H1 (cell line): Measurements from ENCODE around the gene SLIT3. TPM values are rescaled to one million over a fixed set of nuclear protein-coding genes. Genes with fewer than 3 reads are reported as not detected.

ENCODE experiments used
- CTCF ChIA-PET: fragments of 300-600 bp; sonication (Branson Sonifier 250); formaldehyde crosslinking; loops from one replicate; lab custom pipeline; 2021; ENCODE audit not compliant: partially characterized antibody; lab: Charles Lee
- POLR2A ChIA-PET: fragments of 300-600 bp; sonication (Branson Sonifier 250); formaldehyde crosslinking; loops from one replicate; lab custom pipeline; 2021; ENCODE audit warnings: inconsistent platforms; ENCODE audit not compliant: partially characterized antibody; lab: Charles Lee
- DNase-seq, 2 experiments: peaks; one replicate each; pipeline versions ENCODE4 v3.0.0 to v3.0.0-alpha.2; 2010 to 2022; ENCODE audit warnings: low spot score in 2 of 2, low read depth in 1 of 2, mixed read lengths in 1 of 2
- FAIRE-seq: peaks from 2 replicates; lab custom pipeline; 2011; peaks lifted over from hg19 to GRCh38; lab: Jason Lieb, UNC
- H2AFZ ChIP-seq: 2 replicates; pipeline ENCODE4 v1.8.1; 2012; ENCODE audit warnings: low read length, inconsistent platforms
- H2AK5ac ChIP-seq: 2 replicates; pipeline ENCODE4 v1.6.1; 2013; ENCODE audit warnings: low read depth, low read length
- H2BK120ac ChIP-seq: replicated peaks from 2 replicates; pipeline ENCODE3; 2013; ENCODE audit warnings: low read depth, low read length, inconsistent platforms
- H2BK12ac ChIP-seq: 2 replicates; pipeline ENCODE4 v1.6.1; 2013; ENCODE audit warnings: low read depth, low read length
- H2BK15ac ChIP-seq: 2 replicates; pipeline ENCODE4 v1.6.1; 2013; ENCODE audit warnings: low read length
- H2BK20ac ChIP-seq: 2 replicates; pipeline ENCODE4 v1.6.1; 2013; ENCODE audit warnings: low read length
- H2BK5ac ChIP-seq: 2 replicates; pipeline ENCODE4 v1.6.1; 2013; ENCODE audit warnings: low read depth, low read length
- H3K14ac ChIP-seq: 2 replicates; pipeline ENCODE4 v1.6.1; 2013; ENCODE audit warnings: inconsistent platforms; ENCODE audit not compliant: insufficient read length
- H3K18ac ChIP-seq: 2 replicates; pipeline ENCODE4 v1.6.1; 2013; ENCODE audit warnings: low read length; ENCODE audit errors: extremely low read depth
- H3K23ac ChIP-seq: 2 replicates; pipeline ENCODE4 v1.6.1; 2013; ENCODE audit warnings: inconsistent platforms; ENCODE audit not compliant: insufficient read length
- H3K23me2 ChIP-seq: 2 replicates; pipeline ENCODE4 v1.6.1; 2013; ENCODE audit warnings: low read depth, low read length
- H3K27ac ChIP-seq: 2 replicates; pipeline ENCODE4 v1.6.1; 2011; ENCODE audit warnings: low read depth, low read length, inconsistent platforms
- H3K27me3 ChIP-seq, 4 experiments: replicated peaks in 1 of 4; 1 replicate in 1 of 4; 2 replicates in 3 of 4; pipeline versions ENCODE4 v1.6.1 to v1.8.1; 2011 to 2013; ENCODE audit warnings: low read length in 3 of 4, mild to moderate bottlenecking in 3 of 4, inconsistent platforms in 2 of 4, mixed read lengths in 2 of 4, moderate library complexity in 1 of 4; ENCODE audit not compliant: control insufficient read depth in 3 of 4, insufficient read depth in 3 of 4; ENCODE audit errors: extremely low read depth in 1 of 4
- H3K36me3 ChIP-seq, 4 experiments: 2 replicates each; pipeline versions ENCODE4 v1.6.1 to v1.8.1; 2011 to 2013; ENCODE audit warnings: mild to moderate bottlenecking in 4 of 4, low read length in 3 of 4, moderate library complexity in 2 of 4, control low read depth in 1 of 4, inconsistent platforms in 1 of 4; ENCODE audit not compliant: insufficient read depth in 4 of 4, control insufficient read depth in 2 of 4
- H3K4ac ChIP-seq: replicated peaks from 2 replicates; pipeline ENCODE3; 2013; ENCODE audit warnings: low read length, low read depth, mixed read lengths, inconsistent platforms; ENCODE audit not compliant: insufficient read length
- H3K4me1 ChIP-seq, 4 experiments: replicated peaks in 1 of 4; 1 replicate in 1 of 4; 2 replicates in 3 of 4; pipeline versions ENCODE4 v1.6.1 to v1.8.1; 2011 to 2013; ENCODE audit warnings: low read length in 3 of 4, inconsistent platforms in 2 of 4, mixed read lengths in 1 of 4; ENCODE audit not compliant: insufficient read depth in 4 of 4, control insufficient read depth in 3 of 4
- H3K4me2 ChIP-seq, 2 experiments: 2 replicates each; pipeline versions ENCODE4 v1.6.1 to v1.8.1; 2011 to 2013; ENCODE audit warnings: low read depth in 2 of 2, low read length in 2 of 2, control low read depth in 1 of 2, inconsistent platforms in 1 of 2, mild to moderate bottlenecking in 1 of 2; ENCODE audit not compliant: insufficient read depth in 1 of 2
- H3K4me3 ChIP-seq, 4 experiments: fragments of 200-600, 300-600 bp in 1 of 4; sonication (generic), shearing (Covaris generic), sonication (Bioruptor Twin) in 1 of 4; 2 replicates each; pipeline versions ENCODE4 v1.5.1 to v1.8.1; 2011 to 2016; ENCODE audit warnings: low read length in 4 of 4, low read depth in 3 of 4, control low read depth in 2 of 4, inconsistent platforms in 2 of 4, mild to moderate bottlenecking in 2 of 4, mixed read lengths in 1 of 4, moderate library complexity in 1 of 4; ENCODE audit not compliant: insufficient read depth in 2 of 4; ENCODE audit errors: extremely low read depth in 1 of 4
- H3K56ac ChIP-seq: replicated peaks from 2 replicates; pipeline ENCODE3; 2013; ENCODE audit warnings: low read depth, mild to moderate bottlenecking, mixed read lengths, low read length, inconsistent platforms; ENCODE audit not compliant: insufficient read length
- H3K79me1 ChIP-seq: 2 replicates; pipeline ENCODE4 v1.6.1; 2013; ENCODE audit warnings: low read depth, low read length, control low read depth
- H3K79me2 ChIP-seq, 2 experiments: 2 replicates each; pipeline versions ENCODE4 v1.6.1 to v1.8.1; 2012 to 2013; ENCODE audit warnings: low read length in 2 of 2, mild to moderate bottlenecking in 2 of 2, inconsistent platforms in 1 of 2; ENCODE audit not compliant: insufficient read depth in 2 of 2, control insufficient read depth in 1 of 2
- H3K9ac ChIP-seq, 4 experiments: replicated peaks in 1 of 4; 1 replicate in 1 of 4; 2 replicates in 3 of 4; pipeline versions ENCODE4 v1.6.1 to v1.8.1; 2011 to 2013; ENCODE audit warnings: low read depth in 3 of 4, low read length in 3 of 4, control low read depth in 2 of 4, mild to moderate bottlenecking in 2 of 4, moderate library complexity in 2 of 4, inconsistent platforms in 1 of 4; ENCODE audit errors: extremely low read depth in 1 of 4
- H3K9me3 ChIP-seq, 2 experiments: 2 replicates each; pipeline versions ENCODE4 v1.6.1 to v1.8.1; 2012 to 2013; ENCODE audit warnings: mild to moderate bottlenecking in 2 of 2, moderate library complexity in 2 of 2, control low read depth in 1 of 2, inconsistent platforms in 1 of 2, low read depth in 1 of 2, low read length in 1 of 2, mixed read lengths in 1 of 2; ENCODE audit not compliant: insufficient read depth in 2 of 2
- H4K20me1 ChIP-seq, 2 experiments: replicated peaks in 1 of 2; 2 replicates each; pipeline versions ENCODE3 to v1.8.1; 2011 to 2013; ENCODE audit warnings: inconsistent platforms in 2 of 2, low read length in 2 of 2, mild to moderate bottlenecking in 1 of 2; ENCODE audit not compliant: insufficient read depth in 2 of 2, control insufficient read depth in 1 of 2
- H4K5ac ChIP-seq: 2 replicates; pipeline ENCODE4 v1.6.1; 2013; ENCODE audit warnings: low read length, low read depth, mixed read lengths, inconsistent platforms; ENCODE audit not compliant: insufficient read length
- H4K8ac ChIP-seq: 2 replicates; pipeline ENCODE4 v1.8.0; 2013; ENCODE audit warnings: mild to moderate bottlenecking, moderate library complexity, low read length, inconsistent platforms; ENCODE audit not compliant: insufficient read depth; ENCODE audit errors: extremely low read depth
- H4K91ac ChIP-seq: replicated peaks from 2 replicates; pipeline ENCODE3; 2013; ENCODE audit warnings: low read length, mixed read lengths, inconsistent platforms; ENCODE audit not compliant: insufficient read length
- EP300 ChIP-seq, 2 experiments: IDR thresholded peaks; 1 replicate in 1 of 2; 2 replicates in 1 of 2; pipeline ENCODE4 v1.6.1; 2011 to 2012; ENCODE audit warnings: low read depth in 2 of 2, low read length in 2 of 2, mild to moderate bottlenecking in 2 of 2, borderline replicate concordance in 1 of 2, inconsistent platforms in 1 of 2, moderate library complexity in 1 of 2
- FOSL1 ChIP-seq: IDR thresholded peaks from 2 replicates; pipeline ENCODE4 v1.6.1; 2011; ENCODE audit warnings: mild to moderate bottlenecking, low read depth, low read length, moderate library complexity; ENCODE audit not compliant: insufficient read depth
- GABPA ChIP-seq: IDR thresholded peaks from 2 replicates; pipeline ENCODE4 v1.6.1; 2011; ENCODE audit warnings: mild to moderate bottlenecking, low read length, moderate library complexity, borderline replicate concordance; ENCODE audit not compliant: insufficient read depth
- POU5F1 ChIP-seq: IDR thresholded peaks from 2 replicates; pipeline ENCODE4 v1.6.1; 2011; ENCODE audit warnings: low read depth, mild to moderate bottlenecking, low read length, moderate library complexity
- ZNF274 ChIP-seq: IDR thresholded peaks from 2 replicates; pipeline ENCODE4 v1.7.0; 2012; ENCODE audit warnings: low read length, borderline replicate concordance; ENCODE audit errors: extremely low read depth
- WGBS, 2 experiments: shearing (Covaris generic) in 1 of 2; methylation state at CpG; one replicate each; pipeline versions ENCODE4 v1.1.6 to v1.1.7; 2013 to 2015; ENCODE audit warnings: low lambda C conversion rate in 2 of 2, mixed read lengths in 2 of 2, inconsistent platforms in 1 of 2, low coverage in 1 of 2, missing lambda C conversion rate in 1 of 2; ENCODE audit not compliant: insufficient replicate concordance in 2 of 2, insufficient coverage in 1 of 2, insufficient read length in 1 of 2; ENCODE audit errors: extremely low coverage in 1 of 2, missing lambda C conversion rate in 1 of 2; 5-methylcytosine and 5-hydroxymethylcytosine counted together
- polyA plus RNA-seq, 7 experiments: library from polyadenylated mRNA; depleted of rRNA in 3 of 7; stranded (reverse) in 5 of 7; unstranded in 2 of 7; fragments of >200 nt in 5 of 7; fragments of 200-250 nt in 2 of 7; gene quantifications; 1 replicate in 5 of 7; 2 replicates in 1 of 7; 4 replicates in 1 of 7; pipeline versions ENCODE4 v1.2.1 to v1.2.3, GENCODE V29; 2011 to 2013; ENCODE audit warnings: missing spikeins in 2 of 7, mixed read lengths in 2 of 7
- total RNA-seq: library from RNA; stranded (reverse); fragmentation: NEBNext Ultra II Directional; extraction: Animal tissue kit (Norgen Biotek cat#: 25700); gene quantifications from 2 replicates; pipeline ENCODE4 v1.2.1, GENCODE V29; 2021

SLIT3 gene
- total and polyA plus RNA-seq, 2 of the 8 experiments (the other 6 are each of a cell fraction or from before 2014, with no cell fraction given), result 1.1 to 1.2 TPM

- Histone ChIP-seq H3K9ac (no peak overlapping the region), H2AFZ (no peak overlapping the region), H2BK120ac (no peak overlapping the region), H2AK5ac (no peak overlapping the region), H2BK15ac (no peak overlapping the region), H3K23me2 (no peaks in the 10 kb centered on the region; the same call in 1 of the 2 replicates), H2BK5ac (no peak overlapping the region), H2BK12ac (no peak overlapping the region), H3K9me3 (no peaks in the 10 kb centered on the region), H3K18ac (no peak overlapping the region), H3K56ac (no peak overlapping the region), H3K4me2 (no peak overlapping the region), H2BK20ac (no peak overlapping the region), H4K91ac (no peak overlapping the region), H3K27me3 (no peaks in the 10 kb centered on the region), H3K36me3 (no peaks in the 10 kb centered on the region), H3K79me2 (no peaks in the 10 kb centered on the region), H4K20me1 (no peaks in the 10 kb centered on the region), H3K27ac (no peak overlapping the region), H3K4me1 (peaks cover 0 to 2% (median under 1%) of the 10 kb centered on the region in 4 experiments; a peak in 2 of 7 replicates), H3K4me3 (no peak overlapping the region), H4K5ac (no peak overlapping the region), H3K14ac (no peak overlapping the region), H3K79me1 (no peaks in the 10 kb centered on the region), H4K8ac (no peak overlapping the region), H3K23ac (no peak overlapping the region), H3K4ac (no peak overlapping the region)
- POLR2A ChIA-PET, result no interaction called here
- TF ChIP-seq POU5F1 (no peak), GABPA (no peak), ZNF274 (no peak), EP300 (IDR thresholded peaks at IDR 0.05; ENCODE audit: borderline replicate concordance in 1 of 2, low read depth in 2 of 2, low read length in 2 of 2) (no peak), FOSL1 (no peak)
- DNase-seq (no peak), FAIRE-seq (no peak)
- 90% methylated on average over 9 of the region's 9 CpGs; no CpG with 5 or more reads in 1 of the 2 experiments for WGBS, 2 experiments
- CTCF ChIA-PET, result interaction anchor here (1.8 to 2.6 kb wide), 2 partner anchors 14 to 27 kb away, joined by 8 to 9 read pairs; no protein-coding TSS in a partner anchor
Measured at GRCh38 chr5:168720575-168720974, 580.4 kb downstream of the SLIT3 start.
